Liver (tissue), 9 donors: Measurements from ENCODE around the gene MAL. TPM values are rescaled to one million over a fixed set of nuclear protein-coding genes. Genes with fewer than 3 reads are reported as not detected.
"Not testable (repeated sequence)": the region's sequence is repeated elsewhere in the genome, so short reads cannot be mapped to it uniquely, and the experiment has no call there.

Experiments used
- DNase-seq: peaks from one replicate; pipeline ENCODE4 v3.0.0-alpha.2; 2017; ENCODE audit warnings: low spot score
- H3K27ac ChIP-seq, 2 donors: one replicate each; pipeline ENCODE4 v1.7.0; 2013; ENCODE audit warnings: inconsistent platforms in 2 of 2, low read length in 2 of 2, control low read depth in 1 of 2, low read depth in 1 of 2, mild to moderate bottlenecking in 1 of 2
- H3K27me3 ChIP-seq, 4 donors: one replicate each; pipeline versions ENCODE4 v1.6.1 to v1.7.0; 2013; ENCODE audit warnings: low read length in 3 of 4, inconsistent platforms in 1 of 4, mild to moderate bottlenecking in 1 of 4, moderate library complexity in 1 of 4; ENCODE audit not compliant: control insufficient read depth in 4 of 4, insufficient read depth in 4 of 4
- H3K36me3 ChIP-seq, 4 donors: one replicate each; pipeline versions ENCODE4 v1.6.1 to v1.7.0; 2013; ENCODE audit warnings: low read length in 3 of 4, mild to moderate bottlenecking in 3 of 4, low read depth in 1 of 4, moderate library complexity in 1 of 4; ENCODE audit not compliant: control insufficient read depth in 4 of 4, insufficient read depth in 3 of 4
- H3K4me1 ChIP-seq, 4 donors: one replicate each; pipeline versions ENCODE4 v1.6.1 to v1.7.0; 2013; ENCODE audit warnings: low read length in 3 of 4, mild to moderate bottlenecking in 3 of 4, moderate library complexity in 1 of 4; ENCODE audit not compliant: control insufficient read depth in 4 of 4, insufficient read depth in 4 of 4
- H3K4me3 ChIP-seq, 3 donors: one replicate each; pipeline versions ENCODE4 v1.6.1 to v1.7.0; 2013; ENCODE audit warnings: low read length in 3 of 3, control low read depth in 1 of 3, low read depth in 1 of 3, mild to moderate bottlenecking in 1 of 3
- H3K9ac ChIP-seq, 2 donors: one replicate each; pipeline ENCODE4 v1.7.0; 2013; ENCODE audit warnings: low read length in 2 of 2, mild to moderate bottlenecking in 2 of 2, moderate library complexity in 2 of 2, control low read depth in 1 of 2, low read depth in 1 of 2
- H3K9me3 ChIP-seq, 4 donors: one replicate each; pipeline versions ENCODE4 v1.6.1 to v1.7.0; 2013; ENCODE audit warnings: low read length in 3 of 4; ENCODE audit not compliant: control insufficient read depth in 4 of 4
- ATF3 ChIP-seq: IDR thresholded peaks from 2 replicates; pipeline ENCODE4 v1.6.1; 2016; ENCODE audit warnings: antibody characterized with exemption
- CTCF ChIP-seq: fragments of 150-350 bp; IDR thresholded peaks from 2 replicates; pipeline ENCODE4 v1.5.1; 2017; ENCODE audit warnings: improper control_type of control experiment, low read depth, low read length; ENCODE audit not compliant: missing input control
- EGR1 ChIP-seq, 2 donors: IDR thresholded peaks; 2 replicates each; pipeline ENCODE4 v1.6.1; 2016 to 2018; ENCODE audit warnings: antibody characterized with exemption in 2 of 2, low read depth in 2 of 2
- FOXA1 ChIP-seq: IDR thresholded peaks from 2 replicates; pipeline ENCODE4 v1.6.1; 2016; ENCODE audit warnings: antibody characterized with exemption
- FOXA2 ChIP-seq: IDR thresholded peaks from 2 replicates; pipeline ENCODE4 v1.6.1; 2016; ENCODE audit warnings: antibody characterized with exemption
- GABPA ChIP-seq, 2 donors: IDR thresholded peaks in 1 of 2; conservative IDR thresholded peaks in 1 of 2; 2 replicates each; pipeline ENCODE4 v1.6.1; 2016; ENCODE audit warnings: antibody characterized with exemption in 2 of 2, mild to moderate bottlenecking in 1 of 2, moderate library complexity in 1 of 2
- HNF4A ChIP-seq, 2 donors: conservative IDR thresholded peaks; 2 replicates each; pipeline ENCODE4 v1.6.1; 2016; ENCODE audit warnings: antibody characterized with exemption in 2 of 2, mild to moderate bottlenecking in 2 of 2
- HNF4G ChIP-seq: IDR thresholded peaks from 2 replicates; pipeline ENCODE4 v1.6.1; 2016; ENCODE audit warnings: antibody characterized with exemption
- JUND ChIP-seq, 2 donors: IDR thresholded peaks; 2 replicates each; pipeline ENCODE4 v1.6.1; 2016; ENCODE audit warnings: antibody characterized with exemption in 2 of 2
- MAX ChIP-seq: IDR thresholded peaks from 2 replicates; pipeline ENCODE4 v1.6.1; 2016; ENCODE audit warnings: antibody characterized with exemption
- NR2F2 ChIP-seq: IDR thresholded peaks from 2 replicates; pipeline ENCODE4 v1.6.1; 2016; ENCODE audit warnings: antibody characterized with exemption
- RAD21 ChIP-seq, 2 donors: IDR thresholded peaks; 2 replicates each; pipeline ENCODE4 v1.6.1; 2016; ENCODE audit warnings: antibody characterized with exemption in 2 of 2, mild to moderate bottlenecking in 2 of 2
- REST ChIP-seq: IDR thresholded peaks from 2 replicates; pipeline ENCODE4 v1.6.1; 2016; ENCODE audit warnings: antibody characterized with exemption, mild to moderate bottlenecking
- RXRA ChIP-seq, 2 donors: IDR thresholded peaks; 2 replicates each; pipeline ENCODE4 v1.6.1; 2017 to 2018; ENCODE audit warnings: antibody characterized with exemption in 2 of 2, mild to moderate bottlenecking in 1 of 2
- SP1 ChIP-seq: IDR thresholded peaks from 2 replicates; pipeline ENCODE4 v1.6.1; 2018; ENCODE audit warnings: antibody characterized with exemption, mild to moderate bottlenecking
- TAF1 ChIP-seq: conservative IDR thresholded peaks from 2 replicates; pipeline ENCODE4 v1.6.1; 2016; ENCODE audit warnings: antibody characterized with exemption, mild to moderate bottlenecking
- YY1 ChIP-seq: IDR thresholded peaks from 2 replicates; pipeline ENCODE4 v1.6.1; 2016; ENCODE audit warnings: antibody characterized with exemption, mild to moderate bottlenecking
- ZBTB33 ChIP-seq: IDR thresholded peaks from 2 replicates; pipeline ENCODE4 v1.6.1; 2016; ENCODE audit warnings: antibody characterized with exemption
- WGBS: extraction: QIAGEN DNeasy Blood & Tissue Kit; methylation state at CpG from one replicate; pipeline ENCODE4 v1.1.7; 2013; 5-methylcytosine and 5-hydroxymethylcytosine counted together
- polyA plus RNA-seq, 2 donors: library from polyadenylated mRNA; stranded (reverse) in 1 of 2; unstranded in 1 of 2; fragments of 200-250 nt in 1 of 2; fragments of >200 nt in 1 of 2; fragmentation: Nextera tagmentation in 1 of 2; extraction: Ambion mirVana in 1 of 2; gene quantifications; one replicate each; pipeline versions ENCODE4 v1.2.1 to v1.2.3, GENCODE V29; 2013 to 2015
- total RNA-seq, 2 donors: library from RNA; depleted of rRNA; stranded (reverse); fragments of >200 nt; gene quantifications; one replicate each; pipeline ENCODE4 v1.2.3, GENCODE V29; 2014
- donor health status: healthy.
- donor health status: healthy.
- donor health status: healthy.
- donor health status: healthy.
- donor health status: healthy.

The MAL gene
- total and polyA plus RNA-seq, 4 donors = 0.51 TPM; not detected in 3

- WGBS = 86% methylated on average over 6 of the region's 6 CpGs
- H3K36me3 ChIP-seq = peaks cover 17 to 51% (median 42%) of the 10 kb centered on the region in 4 donors
Observed at GRCh38 chr2:95091885-95092555, 66.5 kb downstream of the MAL start.

GRCh38 chr2:95098273-95098672 is 72.8 kb downstream of the MAL start:
- H3K9me3 ChIP-seq, H3K9ac ChIP-seq, H3K4me1 ChIP-seq, DNase-seq, H3K27ac ChIP-seq, H3K27me3 ChIP-seq, H3K4me3 ChIP-seq: not testable (repeated sequence)
- 97% methylated on average over 5 of the region's 5 CpGs for WGBS
- H3K36me3 ChIP-seq = peaks cover 7 to 44% (median 36%) of the 10 kb centered on the region in 4 donors

More at GRCh38 chr2:95091885-95092555, 66.5 kb downstream of the MAL start:
- Histone ChIP-seq H3K4me1 (no peaks in the 10 kb centered on the region), H3K9ac (no peak overlapping the region), H3K4me3 (no peak overlapping the region), H3K9me3 (no peaks in the 10 kb centered on the region), H3K27ac (no peak overlapping the region), H3K27me3 (no peaks in the 10 kb centered on the region)
- no peak for DNase-seq
- TF ChIP-seq GABPA (IDR thresholded peaks at IDR 0.05 in 1 of 2, conservative IDR thresholded peaks at IDR 0.05 in 1 of 2) (no peak), SP1 (no peak), NR2F2 (no peak), CTCF (no peak), REST (no peak), HNF4G (no peak), TAF1 (no peak), ATF3 (no peak), MAX (no peak), RAD21 (IDR thresholded peaks at IDR 0.05) (no peak), RXRA (IDR thresholded peaks at IDR 0.05) (no peak), FOXA2 (no peak), JUND (IDR thresholded peaks at IDR 0.05) (no peak), ZBTB33 (no peak), FOXA1 (no peak), HNF4A (conservative IDR thresholded peaks at IDR 0.05) (no peak), YY1 (no peak), EGR1 (IDR thresholded peaks at IDR 0.05; ENCODE audit: low read depth in 2 of 2) (no peak)
